GM21390 (cell line): ENCODE measurements around the gene EHD3.

ENCODE experiments used
- ATAC-seq: cut with Tn5 transposase; IDR thresholded peaks from one replicate; pipeline ENCODE4 v1.9.1; 2021; ENCODE audit not compliant: unreplicated experiment

Gene EHD3

GRCh38 chr2:31253356-31254131 is 19.6 kb downstream of the EHD3 start:
- no peak for ATAC-seq

GRCh38 chr2:31254237-31255203 is 20.6 kb downstream of the EHD3 start:
- ATAC-seq: no peak

GRCh38 chr2:31255911-31256571 is 22.1 kb downstream of the EHD3 start:
- ATAC-seq: peak; percentile 66

- ATAC-seq: peak; percentile 16
Measured at GRCh38 chr2:31256611-31257382, 22.8 kb downstream of the EHD3 start.

GRCh38 chr2:31258351-31258750 is 24.4 kb downstream of the EHD3 start:
- peak; percentile 50 for ATAC-seq

GRCh38 chr2:31259075-31259474 is 25.1 kb downstream of the EHD3 start:
- no peak for ATAC-seq

- ATAC-seq: no peak
Measured at GRCh38 chr2:31260870-31261269, 26.9 kb downstream of the EHD3 start.

GRCh38 chr2:31263636-31264190 is 29.8 kb downstream of the EHD3 start:
- no peak for ATAC-seq

GRCh38 chr2:31265234-31265633 is 31.3 kb downstream of the EHD3 start:
- no peak for ATAC-seq

- ATAC-seq: no peak
Measured at GRCh38 chr2:31266804-31267203, 32.9 kb downstream of the EHD3 start.

GRCh38 chr2:31267437-31268120 is 33.6 kb downstream of the EHD3 start:
- no peak for ATAC-seq

- no peak for ATAC-seq
Measured at GRCh38 chr2:31268344-31268743, 34.4 kb downstream of the EHD3 start.

- ATAC-seq: no peak
Measured at GRCh38 chr2:31269087-31269486, 35.1 kb downstream of the EHD3 start.

- ATAC-seq: no peak
Measured at GRCh38 chr2:31270131-31270530, 36.2 kb downstream of the EHD3 start.

GRCh38 chr2:31270822-31271231 is 36.9 kb downstream of the EHD3 start:
- no peak for ATAC-seq

- ATAC-seq: no peak
Measured at GRCh38 chr2:31271851-31272267, 37.9 kb downstream of the EHD3 start.

GRCh38 chr2:31274401-31275075 is 40.6 kb downstream of the EHD3 start:
- ATAC-seq: no peak

GRCh38 chr2:31275976-31276375 is 42.0 kb downstream of the EHD3 start:
- ATAC-seq: no peak

- ATAC-seq: no peak
Measured at GRCh38 chr2:31277621-31278020, 43.7 kb downstream of the EHD3 start.
